Natural killer cell (primary cell): ENCODE results near the gene GADD45G. TPM values are rescaled to one million over a fixed set of nuclear protein-coding genes. Genes with fewer than 3 reads are reported as not detected.

Experiments
- ATAC-seq, 3 donors: fragments of 150-1000 bp in 2 of 3; fragments of 200-7000 bp in 1 of 3; cut with Tn5 transposase; 1 replicate in 1 of 3; 2 replicates in 2 of 3; pipeline ENCODE4 v1.10.0; 2021; ENCODE audit warnings: mild to moderate bottlenecking in 2 of 3, moderate library complexity in 2 of 3
- DNase-seq, 2 donors: peaks; one replicate each; pipeline versions ENCODE4 v3.0.0 to v3.0.0-alpha.2; 2013 to 2021; ENCODE audit warnings: mixed read lengths in 1 of 2
- H3K27ac ChIP-seq: one replicate; pipeline ENCODE4 v1.5.1; 2013; ENCODE audit warnings: mild to moderate bottlenecking, low read length
- H3K27me3 ChIP-seq: one replicate; pipeline ENCODE4 v1.6.1; 2013; ENCODE audit warnings: low read length; ENCODE audit not compliant: control insufficient read depth, insufficient read depth
- H3K36me3 ChIP-seq: one replicate; pipeline ENCODE4 v1.6.1; 2013; ENCODE audit warnings: low read length; ENCODE audit not compliant: control insufficient read depth, insufficient read depth
- H3K4me1 ChIP-seq: one replicate; pipeline ENCODE4 v1.6.1; 2013; ENCODE audit warnings: low read length; ENCODE audit not compliant: control insufficient read depth, insufficient read depth
- H3K4me3 ChIP-seq: one replicate; pipeline ENCODE4 v1.5.1; 2013; ENCODE audit warnings: low read length
- H3K9me3 ChIP-seq: one replicate; pipeline ENCODE4 v1.6.1; 2013; ENCODE audit warnings: low read length; ENCODE audit not compliant: control insufficient read depth, insufficient read depth
- H3K27ac Mint-ChIP-seq, 2 donors: one replicate each; pipeline ENCODE4 v1.8.0; 2022; ENCODE audit warnings: mild to moderate bottlenecking in 2 of 2, mixed read lengths in 2 of 2, moderate library complexity in 1 of 2
- H3K27me3 Mint-ChIP-seq, 2 donors: one replicate each; pipeline ENCODE4 v1.8.0; 2022; ENCODE audit warnings: low read depth in 2 of 2, mixed read lengths in 2 of 2
- H3K36me3 Mint-ChIP-seq: one replicate; pipeline ENCODE4 v1.8.0; 2022; ENCODE audit warnings: mixed read lengths
- H3K4me1 Mint-ChIP-seq, 2 donors: one replicate each; pipeline ENCODE4 v1.8.0; 2022; ENCODE audit warnings: mixed read lengths in 2 of 2
- H3K4me3 Mint-ChIP-seq: one replicate; pipeline ENCODE4 v1.8.0; 2022; ENCODE audit warnings: mild to moderate bottlenecking, moderate library complexity, mixed read lengths
- H3K9me3 Mint-ChIP-seq, 2 donors: one replicate each; pipeline ENCODE4 v1.8.0; 2022; ENCODE audit warnings: mixed read lengths in 2 of 2
- WGBS: methylation state at CpG from one replicate; pipeline ENCODE4 v1.1.7; 2013; ENCODE audit warnings: missing lambda C conversion rate; ENCODE audit not compliant: insufficient coverage; 5-methylcytosine and 5-hydroxymethylcytosine counted together
- intact Hi-C: fragments of 100-400 bp; cut with micrococcal nuclease; formaldehyde crosslinking; loops from one replicate; pipeline ENCODE4 v1.14.2; 2022
- total RNA-seq, 4 donors: library from RNA; stranded (reverse); fragments of 120-200 nt in 1 of 4; gene quantifications; one replicate each; pipeline versions ENCODE4 v1.2.3 to v1.2.4, GENCODE V29; 2013 to 2022
- TF ChIP-seq, protein P1 (sequence below): fragments of 200-600 bp; IDR thresholded peaks from one replicate; pipeline ENCODE4 v1.8.0; 2022; ENCODE audit warnings: antibody characterized with exemption

GADD45G gene
- total RNA-seq, 3 donors from 2014 or later (not counting 1 experiment from before 2014, with no cell fraction given): 2.6 to 3.2 (median 2.8) TPM

DNA sequence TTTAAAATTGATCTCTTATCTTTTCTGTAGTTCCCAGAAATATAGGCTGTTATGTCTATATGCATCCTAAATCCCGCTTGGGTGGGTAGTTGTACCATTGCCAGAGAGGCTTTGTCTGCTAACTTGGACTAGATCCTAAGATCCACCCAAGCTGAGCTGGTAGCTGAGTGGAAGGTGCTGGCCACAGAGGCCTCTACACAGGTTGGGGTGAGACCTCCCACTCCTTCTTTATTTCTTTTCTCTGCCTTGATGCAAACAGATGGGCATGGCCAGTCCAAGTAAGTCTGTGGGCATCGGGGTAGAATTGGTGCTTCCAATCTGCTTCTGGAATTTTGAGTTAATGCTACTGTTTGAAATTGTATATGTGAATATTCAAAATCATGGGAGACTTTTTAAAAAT is 14.4 kb upstream of the GADD45G start:
- H3K9me3 Mint-ChIP-seq: no peaks in the 10 kb centered on the region
- intact Hi-C loops: no loop called here
- Histone ChIP-seq H3K4me1 (no peaks in the 10 kb centered on the region), H3K27me3 (peaks cover 2% of the 10 kb centered on the region), H3K9me3 (no peaks in the 10 kb centered on the region), H3K4me3 (no peak overlapping the region), H3K27ac (no peak overlapping the region), H3K36me3 (no peaks in the 10 kb centered on the region)
- H3K27me3 Mint-ChIP-seq: peaks cover 2 to 6% of the 10 kb centered on the region in 2 donors
- H3K27ac Mint-ChIP-seq: no peak overlapping the region
- 81% methylated on average over 2 of the region's 2 CpGs for WGBS
- no peak overlapping the region for H3K4me3 Mint-ChIP-seq
- no peaks in the 10 kb centered on the region for H3K36me3 Mint-ChIP-seq
- TF ChIP-seq, protein P1, sequence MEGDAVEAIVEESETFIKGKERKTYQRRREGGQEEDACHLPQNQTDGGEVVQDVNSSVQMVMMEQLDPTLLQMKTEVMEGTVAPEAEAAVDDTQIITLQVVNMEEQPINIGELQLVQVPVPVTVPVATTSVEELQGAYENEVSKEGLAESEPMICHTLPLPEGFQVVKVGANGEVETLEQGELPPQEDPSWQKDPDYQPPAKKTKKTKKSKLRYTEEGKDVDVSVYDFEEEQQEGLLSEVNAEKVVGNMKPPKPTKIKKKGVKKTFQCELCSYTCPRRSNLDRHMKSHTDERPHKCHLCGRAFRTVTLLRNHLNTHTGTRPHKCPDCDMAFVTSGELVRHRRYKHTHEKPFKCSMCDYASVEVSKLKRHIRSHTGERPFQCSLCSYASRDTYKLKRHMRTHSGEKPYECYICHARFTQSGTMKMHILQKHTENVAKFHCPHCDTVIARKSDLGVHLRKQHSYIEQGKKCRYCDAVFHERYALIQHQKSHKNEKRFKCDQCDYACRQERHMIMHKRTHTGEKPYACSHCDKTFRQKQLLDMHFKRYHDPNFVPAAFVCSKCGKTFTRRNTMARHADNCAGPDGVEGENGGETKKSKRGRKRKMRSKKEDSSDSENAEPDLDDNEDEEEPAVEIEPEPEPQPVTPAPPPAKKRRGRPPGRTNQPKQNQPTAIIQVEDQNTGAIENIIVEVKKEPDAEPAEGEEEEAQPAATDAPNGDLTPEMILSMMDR: no peak
- peaks cover 0 to 5% of the 10 kb centered on the region in 2 donors for H3K4me1 Mint-ChIP-seq
- no peak for ATAC-seq
- DNase-seq: no peak

DNA sequence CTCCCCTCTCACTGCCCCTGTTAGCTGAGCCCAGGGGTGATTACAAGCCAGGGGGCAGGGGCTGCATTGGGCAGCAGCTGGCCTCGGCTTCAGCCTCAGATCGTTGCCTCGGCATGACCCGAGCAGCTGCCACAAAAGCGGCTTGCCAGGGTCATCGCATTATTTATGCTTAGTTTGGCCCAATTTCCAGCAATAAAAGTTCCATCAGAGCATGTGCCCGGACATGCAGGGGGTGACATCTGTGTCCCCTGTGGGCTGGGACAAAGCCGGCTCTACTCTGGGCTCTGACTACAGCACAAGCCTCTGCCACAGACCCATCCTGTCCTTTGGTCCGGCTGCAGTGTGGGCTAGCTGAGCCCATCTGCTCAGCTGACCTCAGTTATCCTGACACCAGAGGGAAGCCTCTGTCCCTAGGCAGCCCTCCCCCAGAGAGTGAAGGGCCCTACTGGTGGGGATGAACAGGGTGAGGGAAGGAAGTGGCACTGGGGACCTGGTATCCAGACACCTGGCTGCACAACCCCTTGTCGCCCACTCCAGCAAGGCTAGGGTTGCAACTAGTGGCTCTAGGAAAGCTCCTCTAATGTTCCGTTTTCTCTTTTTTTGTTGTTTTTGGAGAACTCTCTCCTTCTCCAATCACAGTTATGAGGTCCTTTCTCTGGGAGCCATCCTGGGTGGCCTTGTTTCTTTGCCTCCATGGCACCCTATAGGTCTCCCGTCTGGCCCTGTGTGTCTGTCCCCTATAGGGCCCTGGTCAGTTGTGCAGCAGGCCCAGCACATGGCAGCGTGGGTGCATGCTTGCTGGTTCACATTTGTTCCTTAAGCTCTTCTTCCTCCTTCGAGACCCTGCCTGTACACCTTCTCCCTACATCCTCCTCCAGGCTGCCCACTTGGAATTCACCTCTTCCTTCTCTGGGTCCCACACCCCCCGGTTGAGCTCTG is 13.3 kb upstream of the GADD45G start:
- WGBS: 88% methylated on average over 15 of the region's 15 CpGs
- Mint-ChIP-seq H3K4me3 (no peak overlapping the region), H3K4me1 (peaks cover 6 to 8% of the 10 kb centered on the region in 2 donors), H3K9me3 (no peaks in the 10 kb centered on the region), H3K36me3 (no peaks in the 10 kb centered on the region), H3K27me3 (peaks cover 2 to 6% of the 10 kb centered on the region in 2 donors), H3K27ac (no peak overlapping the region)
- ATAC-seq: no peak
- Histone ChIP-seq H3K9me3 (no peaks in the 10 kb centered on the region), H3K27ac (no peak overlapping the region), H3K4me3 (no peak overlapping the region), H3K36me3 (no peaks in the 10 kb centered on the region), H3K4me1 (no peaks in the 10 kb centered on the region), H3K27me3 (peaks cover 2% of the 10 kb centered on the region)
- no peak for DNase-seq
- TF ChIP-seq, protein P1: no peak
- intact Hi-C loops: no loop called here

DNA sequence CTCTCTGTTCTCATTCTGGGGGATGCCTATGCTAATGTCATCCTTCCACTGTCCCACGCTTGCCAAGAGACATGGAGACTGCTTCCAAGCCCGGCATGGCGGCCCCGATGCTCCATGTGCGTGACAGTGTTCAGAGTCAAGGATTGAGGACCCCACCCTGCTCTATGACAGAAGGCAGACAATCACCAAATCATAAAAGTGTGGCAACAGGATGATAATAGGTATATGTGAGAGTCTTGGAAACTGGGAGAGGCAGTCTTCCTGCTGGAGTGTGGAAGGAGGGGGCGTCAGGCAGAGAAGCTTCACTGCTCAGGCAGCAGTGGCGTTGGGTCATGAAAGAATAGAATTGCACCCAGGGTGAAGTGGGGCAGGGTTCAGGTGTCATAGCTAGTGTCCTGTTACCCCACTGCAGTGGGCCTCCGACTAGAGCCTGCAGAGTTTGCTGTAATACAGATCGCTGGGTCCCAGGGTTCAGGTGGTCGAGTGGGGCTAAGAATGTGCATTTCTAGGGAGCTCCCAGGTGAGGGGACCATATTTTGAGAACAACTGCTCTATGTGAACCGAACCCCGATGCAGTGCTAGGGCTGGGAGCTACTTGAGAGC is 12.5 kb upstream of the GADD45G start:
- H3K9me3 ChIP-seq: no peaks in the 10 kb centered on the region
- 89% methylated on average over 12 of the region's 12 CpGs for WGBS
- ATAC-seq: no peak
- Mint-ChIP-seq H3K36me3 (no peaks in the 10 kb centered on the region), H3K27me3 (peaks cover 2 to 6% of the 10 kb centered on the region in 2 donors), H3K27ac (no peak overlapping the region), H3K9me3 (no peaks in the 10 kb centered on the region), H3K4me1 (peaks cover 13 to 16% of the 10 kb centered on the region in 2 donors), H3K4me3 (no peak overlapping the region)
- TF ChIP-seq, protein P1: no peak
- H3K36me3 ChIP-seq: no peaks in the 10 kb centered on the region
- no peak for DNase-seq
- intact Hi-C loops: no loop called here
- no peak overlapping the region for H3K27ac ChIP-seq
- H3K27me3 ChIP-seq: peaks cover 2% of the 10 kb centered on the region
- no peak overlapping the region for H3K4me3 ChIP-seq
- peaks cover 5% of the 10 kb centered on the region for H3K4me1 ChIP-seq
